SIG-M5 treated with dmso at 0.1 percent for 504 hours (cell line): ENCODE results near the gene NT5C1A.

Experiments
- DNase-seq: peaks from one replicate; lab custom pipeline; 2025; ENCODE audit not compliant: unreplicated experiment; lab: John Stamatoyannopoulos, UW

Gene NT5C1A

GRCh38 chr1:39613250-39613649, 58.7 kb downstream of the NT5C1A start:
- DNase-seq = no peak

- DNase-seq = peak; percentile 31
Observed at GRCh38 chr1:39609618-39610331, 62.1 kb downstream of the NT5C1A start.
